PFSK-1 (cell line): Measurements from ENCODE around the gene DHX34.

Experiments
- POLR2AphosphoS5 ChIP-seq: IDR thresholded peaks from 2 replicates; pipeline ENCODE4 v1.6.1; 2012; ENCODE audit warnings: low read depth, mild to moderate bottlenecking, control low read depth, low read length, moderate library complexity
- REST ChIP-seq, 2 experiments: IDR thresholded peaks; 2 replicates each; pipeline versions ENCODE4 v1.6.1 to v1.8.0; 2011 to 2012; ENCODE audit warnings: low read depth in 2 of 2, low read length in 2 of 2, control low read depth in 1 of 2, inconsistent platforms in 1 of 2, mild to moderate bottlenecking in 1 of 2, moderate library complexity in 1 of 2; ENCODE audit not compliant: insufficient read depth in 1 of 2
- TAF1 ChIP-seq: IDR thresholded peaks from 2 replicates; pipeline ENCODE4 v1.6.1; 2012; ENCODE audit warnings: low read length, control low read depth, borderline replicate concordance; ENCODE audit not compliant: insufficient read depth

- TF ChIP-seq TAF1 (no peak), REST (IDR thresholded peaks at IDR 0.05; ENCODE audit: insufficient read depth in 1 of 2, low read depth in 2 of 2, low read length in 2 of 2) (no peak), POLR2AphosphoS5 (no peak)
Measured at GRCh38 chr19:47416643-47416985, 67.5 kb downstream of the DHX34 start.
